Liver (tissue), 9 donors: Measurements from ENCODE around the gene ZNF439. TPM values are rescaled to one million over a fixed set of nuclear protein-coding genes. Genes with fewer than 3 reads are reported as not detected.

Experiments
- DNase-seq: peaks from one replicate; pipeline ENCODE4 v3.0.0-alpha.2; 2017; ENCODE audit warnings: low spot score
- H3K27ac ChIP-seq, 2 donors: one replicate each; pipeline ENCODE4 v1.7.0; 2013; ENCODE audit warnings: inconsistent platforms in 2 of 2, low read length in 2 of 2, control low read depth in 1 of 2, low read depth in 1 of 2, mild to moderate bottlenecking in 1 of 2
- H3K27me3 ChIP-seq, 4 donors: one replicate each; pipeline versions ENCODE4 v1.6.1 to v1.7.0; 2013; ENCODE audit warnings: low read length in 3 of 4, inconsistent platforms in 1 of 4, mild to moderate bottlenecking in 1 of 4, moderate library complexity in 1 of 4; ENCODE audit not compliant: control insufficient read depth in 4 of 4, insufficient read depth in 4 of 4
- H3K36me3 ChIP-seq, 4 donors: one replicate each; pipeline versions ENCODE4 v1.6.1 to v1.7.0; 2013; ENCODE audit warnings: low read length in 3 of 4, mild to moderate bottlenecking in 3 of 4, low read depth in 1 of 4, moderate library complexity in 1 of 4; ENCODE audit not compliant: control insufficient read depth in 4 of 4, insufficient read depth in 3 of 4
- H3K4me1 ChIP-seq, 4 donors: one replicate each; pipeline versions ENCODE4 v1.6.1 to v1.7.0; 2013; ENCODE audit warnings: low read length in 3 of 4, mild to moderate bottlenecking in 3 of 4, moderate library complexity in 1 of 4; ENCODE audit not compliant: control insufficient read depth in 4 of 4, insufficient read depth in 4 of 4
- H3K4me3 ChIP-seq, 3 donors: one replicate each; pipeline versions ENCODE4 v1.6.1 to v1.7.0; 2013; ENCODE audit warnings: low read length in 3 of 3, control low read depth in 1 of 3, low read depth in 1 of 3, mild to moderate bottlenecking in 1 of 3
- H3K9ac ChIP-seq, 2 donors: one replicate each; pipeline ENCODE4 v1.7.0; 2013; ENCODE audit warnings: low read length in 2 of 2, mild to moderate bottlenecking in 2 of 2, moderate library complexity in 2 of 2, control low read depth in 1 of 2, low read depth in 1 of 2
- H3K9me3 ChIP-seq, 4 donors: one replicate each; pipeline versions ENCODE4 v1.6.1 to v1.7.0; 2013; ENCODE audit warnings: low read length in 3 of 4; ENCODE audit not compliant: control insufficient read depth in 4 of 4
- EGR1 ChIP-seq, 2 donors: IDR thresholded peaks; 2 replicates each; pipeline ENCODE4 v1.6.1; 2016 to 2018; ENCODE audit warnings: antibody characterized with exemption in 2 of 2, low read depth in 2 of 2
- FOXA1 ChIP-seq: IDR thresholded peaks from 2 replicates; pipeline ENCODE4 v1.6.1; 2016; ENCODE audit warnings: antibody characterized with exemption
- GABPA ChIP-seq, 2 donors: IDR thresholded peaks in 1 of 2; conservative IDR thresholded peaks in 1 of 2; 2 replicates each; pipeline ENCODE4 v1.6.1; 2016; ENCODE audit warnings: antibody characterized with exemption in 2 of 2, mild to moderate bottlenecking in 1 of 2, moderate library complexity in 1 of 2
- HNF4A ChIP-seq, 2 donors: conservative IDR thresholded peaks; 2 replicates each; pipeline ENCODE4 v1.6.1; 2016; ENCODE audit warnings: antibody characterized with exemption in 2 of 2, mild to moderate bottlenecking in 2 of 2
- HNF4G ChIP-seq: IDR thresholded peaks from 2 replicates; pipeline ENCODE4 v1.6.1; 2016; ENCODE audit warnings: antibody characterized with exemption
- JUND ChIP-seq, 2 donors: IDR thresholded peaks; 2 replicates each; pipeline ENCODE4 v1.6.1; 2016; ENCODE audit warnings: antibody characterized with exemption in 2 of 2
- NR2F2 ChIP-seq: IDR thresholded peaks from 2 replicates; pipeline ENCODE4 v1.6.1; 2016; ENCODE audit warnings: antibody characterized with exemption
- RAD21 ChIP-seq, 2 donors: IDR thresholded peaks; 2 replicates each; pipeline ENCODE4 v1.6.1; 2016; ENCODE audit warnings: antibody characterized with exemption in 2 of 2, mild to moderate bottlenecking in 2 of 2
- RXRA ChIP-seq, 2 donors: IDR thresholded peaks; 2 replicates each; pipeline ENCODE4 v1.6.1; 2017 to 2018; ENCODE audit warnings: antibody characterized with exemption in 2 of 2, mild to moderate bottlenecking in 1 of 2
- SP1 ChIP-seq: IDR thresholded peaks from 2 replicates; pipeline ENCODE4 v1.6.1; 2018; ENCODE audit warnings: antibody characterized with exemption, mild to moderate bottlenecking
- TAF1 ChIP-seq: conservative IDR thresholded peaks from 2 replicates; pipeline ENCODE4 v1.6.1; 2016; ENCODE audit warnings: antibody characterized with exemption, mild to moderate bottlenecking
- YY1 ChIP-seq: IDR thresholded peaks from 2 replicates; pipeline ENCODE4 v1.6.1; 2016; ENCODE audit warnings: antibody characterized with exemption, mild to moderate bottlenecking
- WGBS: extraction: QIAGEN DNeasy Blood & Tissue Kit; methylation state at CpG from one replicate; pipeline ENCODE4 v1.1.7; 2013; 5-methylcytosine and 5-hydroxymethylcytosine counted together
- polyA plus RNA-seq, 2 donors: library from polyadenylated mRNA; stranded (reverse) in 1 of 2; unstranded in 1 of 2; fragments of 200-250 nt in 1 of 2; fragments of >200 nt in 1 of 2; fragmentation: Nextera tagmentation in 1 of 2; extraction: Ambion mirVana in 1 of 2; gene quantifications; one replicate each; pipeline versions ENCODE4 v1.2.1 to v1.2.3, GENCODE V29; 2013 to 2015
- total RNA-seq, 2 donors: library from RNA; depleted of rRNA; stranded (reverse); fragments of >200 nt; gene quantifications; one replicate each; pipeline ENCODE4 v1.2.3, GENCODE V29; 2014
- TF ChIP-seq, protein P1 (sequence below): IDR thresholded peaks from 2 replicates; pipeline ENCODE4 v1.6.1; 2016; ENCODE audit warnings: antibody characterized with exemption
- TF ChIP-seq, protein P2 (sequence below): IDR thresholded peaks from 2 replicates; pipeline ENCODE4 v1.6.1; 2016; ENCODE audit warnings: antibody characterized with exemption, mild to moderate bottlenecking
- TF ChIP-seq, protein P3 (sequence below): IDR thresholded peaks from 2 replicates; pipeline ENCODE4 v1.6.1; 2016; ENCODE audit warnings: antibody characterized with exemption
- TF ChIP-seq, protein P4 (sequence below): IDR thresholded peaks from 2 replicates; pipeline ENCODE4 v1.6.1; 2016; ENCODE audit warnings: antibody characterized with exemption
- donor health status: healthy.
- donor health status: healthy.
- donor health status: healthy.
- donor health status: healthy.
- donor health status: healthy.

The ZNF439 gene
- total and polyA plus RNA-seq, 4 donors, result 0.33 to 2.4 (median 1.3) TPM

DNA sequence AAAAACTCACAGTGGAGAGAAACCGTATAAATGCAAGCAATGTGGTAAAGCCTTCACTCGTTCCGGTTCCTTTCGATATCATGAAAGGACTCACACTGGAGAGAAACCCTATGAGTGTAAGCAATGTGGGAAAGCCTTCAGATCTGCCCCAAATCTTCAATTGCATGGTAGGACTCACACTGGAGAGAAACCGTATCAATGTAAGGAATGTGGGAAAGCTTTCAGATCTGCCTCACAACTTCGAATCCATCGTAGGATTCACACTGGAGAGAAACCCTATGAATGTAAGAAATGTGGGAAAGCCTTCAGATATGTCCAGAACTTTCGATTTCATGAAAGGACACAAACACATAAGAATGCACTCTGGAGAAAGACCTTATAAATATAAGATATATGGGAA is 19.7 kb downstream of the ZNF439 start:
- peaks cover 16 to 44% (median 29%) of the 10 kb centered on the region in 4 donors for H3K9me3 ChIP-seq
- WGBS, result 96% methylated on average over 8 of the region's 8 CpGs

DNA sequence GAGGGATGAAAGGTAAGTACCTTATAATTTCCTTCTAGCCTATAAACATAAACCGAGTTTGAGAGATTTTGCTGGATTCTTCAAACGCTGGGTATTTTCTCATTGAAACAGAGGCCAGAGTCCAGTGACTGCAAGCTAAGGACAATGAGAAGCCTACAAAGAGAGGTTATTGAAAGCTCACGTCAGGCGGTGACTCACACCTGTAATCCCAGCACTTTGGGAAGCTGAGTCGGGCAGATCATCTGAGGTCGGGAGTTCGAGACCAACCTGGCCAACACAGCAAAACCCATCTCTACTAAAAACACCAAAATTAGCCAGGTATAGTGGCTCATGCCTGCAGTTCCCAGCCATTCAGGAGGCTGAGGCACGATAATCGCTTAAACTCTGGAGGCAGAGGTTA is 24.1 kb downstream of the ZNF439 start:
- Histone ChIP-seq H3K4me1 (no peaks in the 10 kb centered on the region), H3K27me3 (no peaks in the 10 kb centered on the region), H3K9me3 (peaks cover 9 to 34% (median 18%) of the 10 kb centered on the region in 4 donors), H3K4me3 (no peak overlapping the region), H3K9ac (no peak overlapping the region), H3K36me3 (peaks cover 0 to 8% (median under 1%) of the 10 kb centered on the region in 4 donors), H3K27ac (no peak overlapping the region)
- no peak for DNase-seq
- TF ChIP-seq NR2F2 (no peak), TAF1 (no peak), RAD21 (IDR thresholded peaks at IDR 0.05) (no peak), SP1 (no peak), EGR1 (IDR thresholded peaks at IDR 0.05; ENCODE audit: low read depth in 2 of 2) (no peak), FOXA1 (no peak), GABPA (IDR thresholded peaks at IDR 0.05 in 1 of 2, conservative IDR thresholded peaks at IDR 0.05 in 1 of 2) (no peak), YY1 (no peak), JUND (IDR thresholded peaks at IDR 0.05) (no peak), HNF4G (no peak), HNF4A (conservative IDR thresholded peaks at IDR 0.05) (no peak)
- TF ChIP-seq, protein P1, sequence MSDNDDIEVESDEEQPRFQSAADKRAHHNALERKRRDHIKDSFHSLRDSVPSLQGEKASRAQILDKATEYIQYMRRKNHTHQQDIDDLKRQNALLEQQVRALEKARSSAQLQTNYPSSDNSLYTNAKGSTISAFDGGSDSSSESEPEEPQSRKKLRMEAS, result no peak
- TF ChIP-seq, protein P2, sequence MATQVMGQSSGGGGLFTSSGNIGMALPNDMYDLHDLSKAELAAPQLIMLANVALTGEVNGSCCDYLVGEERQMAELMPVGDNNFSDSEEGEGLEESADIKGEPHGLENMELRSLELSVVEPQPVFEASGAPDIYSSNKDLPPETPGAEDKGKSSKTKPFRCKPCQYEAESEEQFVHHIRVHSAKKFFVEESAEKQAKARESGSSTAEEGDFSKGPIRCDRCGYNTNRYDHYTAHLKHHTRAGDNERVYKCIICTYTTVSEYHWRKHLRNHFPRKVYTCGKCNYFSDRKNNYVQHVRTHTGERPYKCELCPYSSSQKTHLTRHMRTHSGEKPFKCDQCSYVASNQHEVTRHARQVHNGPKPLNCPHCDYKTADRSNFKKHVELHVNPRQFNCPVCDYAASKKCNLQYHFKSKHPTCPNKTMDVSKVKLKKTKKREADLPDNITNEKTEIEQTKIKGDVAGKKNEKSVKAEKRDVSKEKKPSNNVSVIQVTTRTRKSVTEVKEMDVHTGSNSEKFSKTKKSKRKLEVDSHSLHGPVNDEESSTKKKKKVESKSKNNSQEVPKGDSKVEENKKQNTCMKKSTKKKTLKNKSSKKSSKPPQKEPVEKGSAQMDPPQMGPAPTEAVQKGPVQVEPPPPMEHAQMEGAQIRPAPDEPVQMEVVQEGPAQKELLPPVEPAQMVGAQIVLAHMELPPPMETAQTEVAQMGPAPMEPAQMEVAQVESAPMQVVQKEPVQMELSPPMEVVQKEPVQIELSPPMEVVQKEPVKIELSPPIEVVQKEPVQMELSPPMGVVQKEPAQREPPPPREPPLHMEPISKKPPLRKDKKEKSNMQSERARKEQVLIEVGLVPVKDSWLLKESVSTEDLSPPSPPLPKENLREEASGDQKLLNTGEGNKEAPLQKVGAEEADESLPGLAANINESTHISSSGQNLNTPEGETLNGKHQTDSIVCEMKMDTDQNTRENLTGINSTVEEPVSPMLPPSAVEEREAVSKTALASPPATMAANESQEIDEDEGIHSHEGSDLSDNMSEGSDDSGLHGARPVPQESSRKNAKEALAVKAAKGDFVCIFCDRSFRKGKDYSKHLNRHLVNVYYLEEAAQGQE, result no peak
- 93% methylated on average over 9 of the region's 9 CpGs for WGBS

More for the DNA sequence above, 19.7 kb downstream of the ZNF439 start:
- DNase-seq, result no peak
- H3K4me1 ChIP-seq, result no peaks in the 10 kb centered on the region
- H3K4me3 ChIP-seq, result peak overlapping the region in 1 of 3 donors; percentile 59
- no peak overlapping the region for H3K27ac ChIP-seq
- TF ChIP-seq, protein P3, sequence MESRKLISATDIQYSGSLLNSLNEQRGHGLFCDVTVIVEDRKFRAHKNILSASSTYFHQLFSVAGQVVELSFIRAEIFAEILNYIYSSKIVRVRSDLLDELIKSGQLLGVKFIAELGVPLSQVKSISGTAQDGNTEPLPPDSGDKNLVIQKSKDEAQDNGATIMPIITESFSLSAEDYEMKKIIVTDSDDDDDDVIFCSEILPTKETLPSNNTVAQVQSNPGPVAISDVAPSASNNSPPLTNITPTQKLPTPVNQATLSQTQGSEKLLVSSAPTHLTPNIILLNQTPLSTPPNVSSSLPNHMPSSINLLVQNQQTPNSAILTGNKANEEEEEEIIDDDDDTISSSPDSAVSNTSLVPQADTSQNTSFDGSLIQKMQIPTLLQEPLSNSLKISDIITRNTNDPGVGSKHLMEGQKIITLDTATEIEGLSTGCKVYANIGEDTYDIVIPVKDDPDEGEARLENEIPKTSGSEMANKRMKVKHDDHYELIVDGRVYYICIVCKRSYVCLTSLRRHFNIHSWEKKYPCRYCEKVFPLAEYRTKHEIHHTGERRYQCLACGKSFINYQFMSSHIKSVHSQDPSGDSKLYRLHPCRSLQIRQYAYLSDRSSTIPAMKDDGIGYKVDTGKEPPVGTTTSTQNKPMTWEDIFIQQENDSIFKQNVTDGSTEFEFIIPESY, result no peak
- TF ChIP-seq HNF4G (no peak), EGR1 (IDR thresholded peaks at IDR 0.05; ENCODE audit: low read depth in 2 of 2) (no peak), FOXA1 (no peak), RXRA (IDR thresholded peaks at IDR 0.05) (no peak)
- TF ChIP-seq, protein P4, sequence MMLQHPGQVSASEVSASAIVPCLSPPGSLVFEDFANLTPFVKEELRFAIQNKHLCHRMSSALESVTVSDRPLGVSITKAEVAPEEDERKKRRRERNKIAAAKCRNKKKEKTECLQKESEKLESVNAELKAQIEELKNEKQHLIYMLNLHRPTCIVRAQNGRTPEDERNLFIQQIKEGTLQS, result no peak
- H3K27me3 ChIP-seq, result no peaks in the 10 kb centered on the region
- H3K36me3 ChIP-seq, result peaks cover 0 to 12% (median 7%) of the 10 kb centered on the region in 4 donors
- no peak overlapping the region for H3K9ac ChIP-seq
